Heart right ventricle (tissue), 16 donors: ENCODE results near the gene GCNT3. TPM values are rescaled to one million over a fixed set of nuclear protein-coding genes. Genes with fewer than 3 reads are reported as not detected.

Experiments
- ATAC-seq, 8 donors: fragments of 200-7000 bp; cut with Tn5 transposase; one replicate each; pipeline ENCODE4 v1.9.1; 2020; ENCODE audit warnings: mild to moderate bottlenecking in 8 of 8, moderate library complexity in 8 of 8, moderate number of reproducible peaks in 1 of 8
- DNase-seq, 2 donors: peaks; one replicate each; pipeline ENCODE4 v3.0.0-alpha.2; 2020
- H3K27ac ChIP-seq, 10 donors: fragments of 200-600 bp; sonication (generic) in 2 of 10; one replicate each; pipeline versions ENCODE4 v1.5.0 to v1.8.0; 2020 to 2022; ENCODE audit warnings: mild to moderate bottlenecking in 3 of 10
- H3K27me3 ChIP-seq, 7 donors: fragments of 200-600 bp; one replicate each; pipeline ENCODE4 v1.8.0; 2021 to 2022; ENCODE audit warnings: mild to moderate bottlenecking in 2 of 7
- H3K36me3 ChIP-seq, 9 donors: fragments of 200-600 bp; sonication (generic) in 1 of 9; one replicate each; pipeline versions ENCODE4 v1.5.0 to v1.8.0; 2020 to 2022; ENCODE audit warnings: mild to moderate bottlenecking in 2 of 9
- H3K4me1 ChIP-seq, 9 donors: fragments of 200-600 bp; sonication (generic) in 1 of 9; one replicate each; pipeline versions ENCODE4 v1.5.0 to v1.8.0; 2020 to 2022; ENCODE audit warnings: mild to moderate bottlenecking in 4 of 9
- H3K4me3 ChIP-seq, 10 donors: fragments of 200-600 bp; sonication (generic) in 2 of 10; one replicate each; pipeline versions ENCODE4 v1.5.0 to v1.8.0; 2020 to 2022; ENCODE audit warnings: mild to moderate bottlenecking in 7 of 10, moderate library complexity in 2 of 10
- H3K9me3 ChIP-seq, 11 donors: fragments of 200-600 bp in 10 of 11; sonication (generic) in 2 of 11; one replicate each; pipeline versions ENCODE4 v1.5.0 to v1.8.0; 2013 to 2022; ENCODE audit warnings: mild to moderate bottlenecking in 2 of 11, control low read depth in 1 of 11, moderate library complexity in 1 of 11
- WGBS, 2 donors: extraction: QIAGEN DNeasy Blood & Tissue Kit; methylation state at CpG; one replicate each; pipeline ENCODE4 v1.1.7; 2013; ENCODE audit warnings: inconsistent platforms in 1 of 2; 5-methylcytosine and 5-hydroxymethylcytosine counted together
- intact Hi-C, 10 donors: fragments of 100-400 bp; cut with DNase I; formaldehyde crosslinking; loops; one replicate each; pipeline versions ENCODE4 v1.11.1 to v1.14.2; 2022
- polyA plus RNA-seq, 2 donors: library from polyadenylated mRNA; stranded (reverse); fragments of 200-250 nt; gene quantifications; one replicate each; pipeline ENCODE4 v1.2.3, GENCODE V29; 2013
- total RNA-seq, 10 donors: library from RNA; stranded (reverse); fragmentation: NEBNext Ultra II Directional in 3 of 10; extraction: Animal tissue kit (Norgen Biotek cat#: 25700) in 3 of 10; gene quantifications; one replicate each; pipeline versions ENCODE4 v1.2.1 to v1.2.4, GENCODE V29; 2021 to 2023
- TF ChIP-seq, protein P1 (sequence below), 9 donors: fragments of 200-600 bp; sonication (generic) in 2 of 9; IDR thresholded peaks; one replicate each; pipeline versions ENCODE4 v1.5.0 to v1.8.0; 2021 to 2022; ENCODE audit warnings: antibody characterized with exemption in 9 of 9, mild to moderate bottlenecking in 5 of 9, moderate library complexity in 1 of 9
- donor health status: Arrhythmogenic right ventricular cardiomyopathy.
- donor health status: ischemic (EF 13 %, LVEDD 7.1; RV severe dilation, severe dysfunction).
- donor health status: healthy with polysubstance abuse.
- donor health status: DM: no; HTN: yes; CAD: no.
- donor health status: DM: no; HTN: no; CAD: no.
- donor health status: ischemic (EF 25% LVEDD 6.9; RV normal size, moderate dysfunction).
- donor health status: ischemic (EF 25% LVEDD 5.7; RV mildly dilated, moderate dysfunction).
- donor health status: healthy.
- donor health status: DM: yes; HTN: yes; CAD: no.
- donor health status: Ischemic cardiomyopathy.
- donor health status: ischemic (EF 35%, LVEDD 5.7; RV mildly dilated, moderate dysfunction).
- donor health status: nonischemic (EF 11% LVEDD 7.7; RV severe dilation, severe dysfunction).
- donor health status: DM: yes; HTN: yes; CAD: no.
- donor health status: PGD.
- donor health status: ischemic (EF 29% LVEDD 5.4; RV normal size, mild dysfunction).
- donor health status: nonischemic (EF 23%, LVEDD 6.1; RV moderate dilation, normal function).

Gene GCNT3
- total and polyA plus RNA-seq, 12 donors = 0.12 to 0.55 (median 0.37) TPM; not detected in 7

DNA sequence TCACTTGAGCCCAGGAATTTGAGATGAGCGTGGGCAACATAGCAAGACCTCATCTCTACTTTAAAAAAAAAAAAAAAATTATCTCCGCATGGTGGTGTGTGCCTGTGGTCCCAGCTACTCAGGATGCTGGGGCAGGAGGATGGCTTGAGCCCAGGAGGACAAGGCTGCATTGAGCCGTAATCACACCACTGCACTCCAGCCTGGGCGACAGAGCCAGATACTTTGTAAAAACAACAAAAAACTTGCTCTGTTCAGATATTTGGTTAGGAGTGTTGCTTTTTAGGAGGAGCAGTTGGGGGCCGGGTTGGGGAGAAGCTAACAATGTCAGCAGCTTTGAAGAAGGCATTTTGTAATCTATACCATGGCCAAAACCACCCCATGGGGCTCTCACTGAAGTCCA, 4.1 kb downstream of the GCNT3 start:
- H3K27me3 ChIP-seq = peaks cover 4 to 28% (median 15%) of the 10 kb centered on the region in 7 donors
- no peak overlapping the region for H3K27ac ChIP-seq
- no peaks in the 10 kb centered on the region for H3K36me3 ChIP-seq
- ATAC-seq (no peak), DNase-seq (no peak)
- TF ChIP-seq, protein P1, sequence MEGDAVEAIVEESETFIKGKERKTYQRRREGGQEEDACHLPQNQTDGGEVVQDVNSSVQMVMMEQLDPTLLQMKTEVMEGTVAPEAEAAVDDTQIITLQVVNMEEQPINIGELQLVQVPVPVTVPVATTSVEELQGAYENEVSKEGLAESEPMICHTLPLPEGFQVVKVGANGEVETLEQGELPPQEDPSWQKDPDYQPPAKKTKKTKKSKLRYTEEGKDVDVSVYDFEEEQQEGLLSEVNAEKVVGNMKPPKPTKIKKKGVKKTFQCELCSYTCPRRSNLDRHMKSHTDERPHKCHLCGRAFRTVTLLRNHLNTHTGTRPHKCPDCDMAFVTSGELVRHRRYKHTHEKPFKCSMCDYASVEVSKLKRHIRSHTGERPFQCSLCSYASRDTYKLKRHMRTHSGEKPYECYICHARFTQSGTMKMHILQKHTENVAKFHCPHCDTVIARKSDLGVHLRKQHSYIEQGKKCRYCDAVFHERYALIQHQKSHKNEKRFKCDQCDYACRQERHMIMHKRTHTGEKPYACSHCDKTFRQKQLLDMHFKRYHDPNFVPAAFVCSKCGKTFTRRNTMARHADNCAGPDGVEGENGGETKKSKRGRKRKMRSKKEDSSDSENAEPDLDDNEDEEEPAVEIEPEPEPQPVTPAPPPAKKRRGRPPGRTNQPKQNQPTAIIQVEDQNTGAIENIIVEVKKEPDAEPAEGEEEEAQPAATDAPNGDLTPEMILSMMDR (IDR thresholded peaks at IDR 0.05) = no peak
- intact Hi-C loops = loop anchor here in 1 of 10 donors (10.0 kb wide), 1 partner anchor 81 kb away; no protein-coding TSS in a partner anchor
- 89 to 93% methylated on average over 5 of the region's 5 CpGs for WGBS, 2 donors
- no peaks in the 10 kb centered on the region for H3K9me3 ChIP-seq
- H3K4me1 ChIP-seq = no peaks in the 10 kb centered on the region
- H3K4me3 ChIP-seq = no peak overlapping the region

DNA sequence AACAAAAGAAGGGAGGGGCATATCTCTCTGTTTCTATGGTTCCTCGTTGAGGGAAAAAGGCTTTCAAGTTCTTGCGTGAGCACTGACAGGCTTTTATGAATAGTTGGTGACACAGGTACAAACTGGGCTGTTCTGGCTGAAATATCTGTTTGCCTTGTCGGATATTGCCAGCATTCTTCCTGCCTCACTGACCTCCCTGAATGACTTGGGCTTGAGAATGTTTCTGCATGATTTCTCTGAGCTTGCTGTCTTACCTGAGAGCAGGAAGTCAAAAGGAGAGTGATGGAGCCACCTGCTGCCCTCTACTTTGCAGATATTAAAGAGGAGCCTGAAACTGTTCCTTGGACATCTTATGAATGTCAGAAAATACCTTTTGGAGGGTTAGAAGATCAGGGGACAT, 4.8 kb downstream of the GCNT3 start:
- DNase-seq (no peak), ATAC-seq (no peak)
- TF ChIP-seq, protein P1 (IDR thresholded peaks at IDR 0.05) = no peak
- H3K27me3 ChIP-seq = peaks cover 4 to 28% (median 15%) of the 10 kb centered on the region in 7 donors
- H3K9me3 ChIP-seq = no peaks in the 10 kb centered on the region
- H3K4me1 ChIP-seq = no peaks in the 10 kb centered on the region
- 69 to 74% methylated on average over 3 of the region's 3 CpGs for WGBS, 2 donors
- intact Hi-C loops = loop anchor here in 1 of 10 donors (10.0 kb wide), 1 partner anchor 82 kb away; no protein-coding TSS in a partner anchor
- no peaks in the 10 kb centered on the region for H3K36me3 ChIP-seq
- H3K27ac ChIP-seq = no peak overlapping the region
- H3K4me3 ChIP-seq = no peak overlapping the region

DNA sequence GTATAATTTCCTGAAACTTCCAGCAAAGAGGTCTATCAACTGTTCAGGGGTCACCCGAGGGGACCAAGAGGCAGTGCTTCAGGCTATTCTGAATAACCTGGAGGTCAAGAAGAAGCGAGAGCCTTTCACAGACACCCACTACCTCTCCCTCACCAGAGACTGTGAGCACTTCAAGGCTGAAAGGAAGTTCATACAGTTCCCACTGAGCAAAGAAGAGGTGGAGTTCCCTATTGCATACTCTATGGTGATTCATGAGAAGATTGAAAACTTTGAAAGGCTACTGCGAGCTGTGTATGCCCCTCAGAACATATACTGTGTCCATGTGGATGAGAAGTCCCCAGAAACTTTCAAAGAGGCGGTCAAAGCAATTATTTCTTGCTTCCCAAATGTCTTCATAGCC, 6.8 kb downstream of the GCNT3 start:
- no peak for ATAC-seq
- Histone ChIP-seq H3K4me3 (no peak overlapping the region), H3K9me3 (no peaks in the 10 kb centered on the region), H3K27ac (no peak overlapping the region), H3K27me3 (peaks cover 3 to 32% (median 20%) of the 10 kb centered on the region in 7 donors), H3K4me1 (no peaks in the 10 kb centered on the region), H3K36me3 (no peaks in the 10 kb centered on the region)
- TF ChIP-seq, protein P1 (IDR thresholded peaks at IDR 0.05) = no peak
- intact Hi-C loops = loop anchor here in 1 of 10 donors (10.0 kb wide), 1 partner anchor 84 kb away; no protein-coding TSS in a partner anchor
- WGBS, 2 donors = 82 to 84% methylated on average over 4 of the region's 4 CpGs
- no peak for DNase-seq

- DNase-seq = no peak
- ATAC-seq = no peak
- H3K4me3 ChIP-seq = no peak overlapping the region
- H3K4me1 ChIP-seq = no peaks in the 10 kb centered on the region
- H3K36me3 ChIP-seq = no peaks in the 10 kb centered on the region
- no peak overlapping the region for H3K27ac ChIP-seq
- intact Hi-C loops = loop anchor here in 2 of 10 donors (10.0 kb wide), 1 partner anchor 87 kb away; no protein-coding TSS in a partner anchor
- TF ChIP-seq, protein P1 (IDR thresholded peaks at IDR 0.05) = peak in 5 of 9 donors; percentile 9 to 42 (median 17)
- no peaks in the 10 kb centered on the region for H3K9me3 ChIP-seq
- WGBS, 2 donors = 29 to 35% methylated on average over 6 of the region's 6 CpGs
- peaks cover 0 to 40% (median 14%) of the 10 kb centered on the region in 7 donors for H3K27me3 ChIP-seq
Observed at GRCh38 chr15:59622289-59622688, 10.7 kb downstream of the GCNT3 start.
